Motor neuron (in vitro differentiated cells): Measurements from ENCODE around the gene VASH2. TPM values are rescaled to one million over a fixed set of nuclear protein-coding genes. Genes with fewer than 3 reads are reported as not detected.
"Not testable (repeated sequence)": the region's sequence is repeated elsewhere in the genome, so short reads cannot be mapped to it uniquely, and the experiment has no call there.

Experiments used
- ATAC-seq, 8 experiments: fragments of 200-7000 bp; cut with Tn5 transposase; replicated peaks in 6 of 8; 2 replicates each; pipeline ENCODE4 v1.8.0; 2021; ENCODE audit warnings: mild to moderate bottlenecking in 8 of 8, moderate library complexity in 8 of 8
- H3K27ac ChIP-seq, 2 donors: fragments of 250-450 bp; sonication (Bioruptor Pico); 2 replicates each; pipeline ENCODE4 v1.9.0; 2021; ENCODE audit warnings: antibody characterized with exemption in 2 of 2, mild to moderate bottlenecking in 2 of 2, moderate library complexity in 1 of 2
- H3K4me1 ChIP-seq, 2 donors: fragments of 250-450 bp; sonication (Bioruptor Pico); replicated peaks in 1 of 2; 2 replicates each; pipeline ENCODE4 v1.6.1; 2021; ENCODE audit warnings: antibody characterized with exemption in 2 of 2, mild to moderate bottlenecking in 2 of 2, moderate library complexity in 1 of 2
- H3K4me3 ChIP-seq, 5 donors: fragments of 250-450 bp; sonication (Bioruptor Pico); 2 replicates each; pipeline ENCODE4 v1.9.0; 2021; ENCODE audit warnings: antibody characterized with exemption in 5 of 5, mild to moderate bottlenecking in 5 of 5, moderate library complexity in 4 of 5
- WGBS, 10 experiments: fragments of 450-650 bp; shearing (Covaris generic); methylation state at CpG; one replicate each; pipeline ENCODE4 v1.0.0; 2022; 5-methylcytosine and 5-hydroxymethylcytosine counted together
- in situ Hi-C, 9 experiments: fragments of 400-800 bp; cut with MboI; loops; one replicate each; pipeline ENCODE4 v1.15.0; 2021; ENCODE audit warnings: low sequenced_read_pairs in 9 of 9, low pct_unique_long_range_greater_than_20kb in 2 of 9; ENCODE audit not compliant: unreplicated experiment in 9 of 9
- total RNA-seq, 8 experiments: library from RNA; unstranded; fragments of 300-600 nt; gene quantifications; 2 replicates each; pipeline versions ENCODE4 v1.2.3 to v1.2.4, GENCODE V29; 2022

VASH2 gene
- total RNA-seq, 8 experiments from 2014 or later: 1.2 to 44.7 (median 22.4) TPM

- 30 to 90% (median 87%) methylated on average over 2 to 8 of the region's 8 CpGs; no CpG with 5 or more reads in 4 of the 10 experiments for WGBS, 10 experiments
These were observed 2.3 kb downstream of the VASH2 start for GRCh38 chr1:212952641-212952976.

GRCh38 chr1:212953321-212953720 is 3.0 kb downstream of the VASH2 start:
- ATAC-seq: no peak
- H3K27ac ChIP-seq: no peak overlapping the region
- H3K4me1 ChIP-seq: peaks cover 13 to 22% of the 10 kb centered on the region in 2 donors
- no peak overlapping the region for H3K4me3 ChIP-seq
- in situ Hi-C loops: no loop called here
- 33 to 100% (median 66%) methylated on average over 1 to 3 of the region's 3 CpGs; no CpG with 5 or more reads in 4 of the 10 experiments for WGBS, 10 experiments

More at GRCh38 chr1:212952641-212952976, 2.3 kb downstream of the VASH2 start:
- in situ Hi-C loops: no loop called here
- Histone ChIP-seq H3K27ac (no peak overlapping the region), H3K4me1 (peaks cover 13 to 22% of the 10 kb centered on the region in 2 donors), H3K4me3 (peak overlapping the region in 3 of 5 donors; percentile 64 to 76 (median 67))
- no peak for ATAC-seq

GRCh38 chr1:212954514-212954913 is 4.2 kb downstream of the VASH2 start:
- in situ Hi-C loops: no loop called here
- H3K4me1 ChIP-seq: peaks cover 13 to 22% of the 10 kb centered on the region in 2 donors
- WGBS, 10 experiments: 70 to 100% (median 93%) methylated on average over 3 to 6 of the region's 6 CpGs; no CpG with 5 or more reads in 2 of the 10 experiments
- H3K27ac ChIP-seq: no peak overlapping the region
- H3K4me3 ChIP-seq: no peak overlapping the region
- ATAC-seq: no peak

- peaks cover 13 to 17% of the 10 kb centered on the region in 2 donors for H3K4me1 ChIP-seq
- in situ Hi-C loops: no loop called here
- WGBS, 10 experiments: 44 to 100% (median 85%) methylated on average over 1 to 3 of the region's 3 CpGs; no CpG with 5 or more reads in 1 of the 10 experiments
- H3K4me3 ChIP-seq: no peak overlapping the region
- no peak for ATAC-seq
- no peak overlapping the region for H3K27ac ChIP-seq
These were observed 4.8 kb downstream of the VASH2 start for GRCh38 chr1:212955098-212955497.

GRCh38 chr1:212955961-212956620 is 5.8 kb downstream of the VASH2 start:
- Histone ChIP-seq H3K27ac (no peak overlapping the region), H3K4me3 (no peak overlapping the region), H3K4me1 (peaks cover 13 to 17% of the 10 kb centered on the region in 2 donors)
- WGBS, 10 experiments: 0 to 100% (median 78%) methylated on average over 1 to 7 of the region's 8 CpGs; no CpG with 5 or more reads in 1 of the 10 experiments
- in situ Hi-C loops: no loop called here
- no peak for ATAC-seq

GRCh38 chr1:212957546-212957945 is 7.2 kb downstream of the VASH2 start:
- no peak overlapping the region for H3K4me3 ChIP-seq
- no peak for ATAC-seq
- WGBS, 10 experiments: 40 to 100% (median 97%) methylated on average over 1 to 6 of the region's 6 CpGs; no CpG with 5 or more reads in 3 of the 10 experiments
- in situ Hi-C loops: no loop called here
- H3K27ac ChIP-seq: no peak overlapping the region
- peaks cover 6 to 9% of the 10 kb centered on the region in 2 donors for H3K4me1 ChIP-seq

- in situ Hi-C loops: no loop called here
- WGBS, 10 experiments: 50 to 100% (median 78%) methylated on average over 2 to 8 of the region's 10 CpGs; no CpG with 5 or more reads in 4 of the 10 experiments
- ATAC-seq: peak in 5 of 8 experiments; percentile 33 to 79 (median 56)
- peaks cover 0 to 3% of the 10 kb centered on the region in 2 donors for H3K4me1 ChIP-seq
- H3K4me3 ChIP-seq: no peak overlapping the region
- no peak overlapping the region for H3K27ac ChIP-seq
These were observed 7.8 kb downstream of the VASH2 start for GRCh38 chr1:212958175-212958574.

GRCh38 chr1:212959266-212960220 is 9.2 kb downstream of the VASH2 start:
- no peak for ATAC-seq
- H3K4me1 ChIP-seq: no peaks in the 10 kb centered on the region
- no peak overlapping the region for H3K27ac ChIP-seq
- in situ Hi-C loops: no loop called here
- 20 to 100% (median 89%) methylated on average over 1 to 15 of the region's 18 CpGs; no CpG with 5 or more reads in 3 of the 10 experiments for WGBS, 10 experiments
- H3K4me3 ChIP-seq: no peak overlapping the region

- in situ Hi-C loops: no loop called here
- Histone ChIP-seq H3K27ac (no peak overlapping the region), H3K4me3 (no peak overlapping the region), H3K4me1 (no peaks in the 10 kb centered on the region)
- ATAC-seq: no peak
- WGBS, 10 experiments: 50 to 100% (median 88%) methylated on average over 1 to 6 of the region's 6 CpGs
These were observed 10.6 kb downstream of the VASH2 start for GRCh38 chr1:212960932-212961331.

- in situ Hi-C loops: no loop called here
- Histone ChIP-seq H3K4me3 (no peak overlapping the region), H3K4me1 (no peaks in the 10 kb centered on the region), H3K27ac (no peak overlapping the region)
- 20 to 100% (median 98%) methylated on average over 1 to 5 of the region's 5 CpGs; no CpG with 5 or more reads in 4 of the 10 experiments for WGBS, 10 experiments
- peak in 1 of 8 experiments; percentile 12 for ATAC-seq
These were observed 12.2 kb downstream of the VASH2 start for GRCh38 chr1:212962509-212962908.

- H3K4me3 ChIP-seq: no peak overlapping the region
- in situ Hi-C loops: no loop called here
- ATAC-seq: no peak
- H3K27ac ChIP-seq: no peak overlapping the region
- peaks cover 5 to 8% of the 10 kb centered on the region in 2 donors for H3K4me1 ChIP-seq
- 50 to 100% (median 86%) methylated on average over 1 to 4 of the region's 6 CpGs; no CpG with 5 or more reads in 5 of the 10 experiments for WGBS, 10 experiments
These were observed 13.8 kb downstream of the VASH2 start for GRCh38 chr1:212964102-212964501.

- H3K4me1 ChIP-seq, ATAC-seq, H3K27ac ChIP-seq, in situ Hi-C loops, H3K4me3 ChIP-seq: not testable (repeated sequence)
- 33 to 100% (median 87%) methylated on average over 1 of the region's 1 CpG; no CpG with 5 or more reads in 4 of the 10 experiments for WGBS, 10 experiments
These were observed 14.7 kb downstream of the VASH2 start for GRCh38 chr1:212964993-212965392.

- Histone ChIP-seq H3K4me3 (no peak overlapping the region), H3K4me1 (peaks cover 5 to 8% of the 10 kb centered on the region in 2 donors), H3K27ac (no peak overlapping the region)
- WGBS, 10 experiments: 40 to 100% (median 98%) methylated on average over 1 to 5 of the region's 5 CpGs; no CpG with 5 or more reads in 3 of the 10 experiments
- ATAC-seq: no peak
- in situ Hi-C loops: no loop called here
These were observed 16.3 kb downstream of the VASH2 start for GRCh38 chr1:212966616-212967015.
